GM12892 (cell line): Measurements from ENCODE around the gene RPP38.

ENCODE experiments used
- POLR2A ChIP-seq: IDR thresholded peaks from 2 replicates; pipeline ENCODE4 v1.6.1; 2011; ENCODE audit warnings: low read depth, low read length, control low read depth
- POLR2AphosphoS5 ChIP-seq: IDR thresholded peaks from 2 replicates; pipeline ENCODE4 v1.6.1; 2011; ENCODE audit warnings: low read depth, low read length, control low read depth
- TAF1 ChIP-seq: IDR thresholded peaks from 2 replicates; pipeline ENCODE4 v1.6.1; 2011; ENCODE audit warnings: low read depth, mild to moderate bottlenecking, control low read depth, low read length, borderline replicate concordance

- no peak for TF ChIP-seq POLR2A
- TF ChIP-seq POLR2AphosphoS5 = no peak
- TF ChIP-seq TAF1 = no peak
Observed at GRCh38 chr10:15147594-15148392, 50.6 kb downstream of the RPP38 start.
